HepG2 (cell line): Measurements from ENCODE around the gene MTG1. TPM values are rescaled to one million over a fixed set of nuclear protein-coding genes. Genes with fewer than 3 reads are reported as not detected.
A peak's percentile ranks its signal among the peaks of the same experiment; 100 is the strongest.

Experiments
- AGO2 ChIP-seq: fragments of 200-400 bp; formaldehyde crosslinking; optimal IDR thresholded peaks from 2 replicates; pipeline ENCODE3; 2017; ENCODE audit warnings: mild to moderate bottlenecking, low read depth, low read length, moderate library complexity
- ARHGAP35 ChIP-seq: sonication (generic); formaldehyde crosslinking; IDR thresholded peaks from 2 replicates; pipeline ENCODE4 v1.9.0; 2022; ENCODE audit warnings: mild to moderate bottlenecking, inconsistent platforms, moderate library complexity, missing genetic modification reagents, borderline replicate concordance
- BCL6 ChIP-seq: IDR thresholded peaks from 2 replicates; pipeline ENCODE4 v1.6.1; 2016; ENCODE audit warnings: missing genetic modification reagents, missing compliant biosample characterization
- GLI4 ChIP-seq: sonication (generic); formaldehyde crosslinking; IDR thresholded peaks from 2 replicates; pipeline ENCODE4 v1.5.1; 2020; ENCODE audit warnings: missing genetic modification reagents, mild to moderate bottlenecking, moderate library complexity, borderline replicate concordance
- GPN1 ChIP-seq: sonication (generic); formaldehyde crosslinking; IDR thresholded peaks from 2 replicates; pipeline ENCODE4 v1.5.1; 2020; ENCODE audit warnings: missing genetic modification reagents, borderline replicate concordance
- IKZF4 ChIP-seq: sonication (generic); formaldehyde crosslinking; IDR thresholded peaks from 2 replicates; pipeline ENCODE4 v1.5.1; 2020; ENCODE audit warnings: borderline replicate concordance, mild to moderate bottlenecking, low read depth, missing genetic modification reagents; ENCODE audit errors: not compliant biosample characterization
- MLX ChIP-seq: IDR thresholded peaks from 2 replicates; pipeline ENCODE4 v1.6.1; 2016
- NCOA2 ChIP-seq: sonication (generic); formaldehyde crosslinking; IDR thresholded peaks from 2 replicates; pipeline ENCODE4 v1.8.0; 2022; ENCODE audit warnings: inconsistent platforms
- ZEB1 ChIP-seq: IDR thresholded peaks from 2 replicates; pipeline ENCODE4 v1.6.1; 2012; ENCODE audit warnings: mild to moderate bottlenecking, low read depth, inconsistent platforms; ENCODE audit not compliant: insufficient replicate concordance
- ZFP36L1 ChIP-seq: sonication (generic); formaldehyde crosslinking; IDR thresholded peaks from 2 replicates; pipeline ENCODE4 v1.8.0; 2022; ENCODE audit warnings: mild to moderate bottlenecking, missing genetic modification reagents, moderate library complexity
- ZIK1 ChIP-seq: sonication (generic); formaldehyde crosslinking; IDR thresholded peaks from 2 replicates; pipeline ENCODE4 v1.5.0; 2020; ENCODE audit warnings: mild to moderate bottlenecking, low read depth, missing genetic modification reagents, borderline replicate concordance
- ZNF160 ChIP-seq: sonication (generic); formaldehyde crosslinking; IDR thresholded peaks from 2 replicates; pipeline ENCODE4 v1.8.0; 2022; ENCODE audit warnings: mild to moderate bottlenecking, inconsistent platforms, missing genetic modification reagents
- ZNF317 ChIP-seq: sonication (generic); formaldehyde crosslinking; IDR thresholded peaks from 2 replicates; pipeline ENCODE4 v1.5.0; 2020; ENCODE audit warnings: mild to moderate bottlenecking, missing genetic modification reagents
- ZNF530 ChIP-seq: sonication (generic); formaldehyde crosslinking; IDR thresholded peaks from 2 replicates; pipeline ENCODE4 v1.5.0; 2020; ENCODE audit warnings: low read depth, mild to moderate bottlenecking, missing genetic modification reagents
- ZNF546 ChIP-seq: sonication (generic); formaldehyde crosslinking; conservative IDR thresholded peaks from 2 replicates; pipeline ENCODE4 v1.8.1; 2023; ENCODE audit warnings: mild to moderate bottlenecking, missing genetic modification reagents
- ZNF576 ChIP-seq: sonication (generic); formaldehyde crosslinking; IDR thresholded peaks from 2 replicates; pipeline ENCODE4 v1.4.0; 2020; ENCODE audit warnings: mild to moderate bottlenecking, missing genetic modification reagents
- ZNF616 ChIP-seq: sonication (generic); formaldehyde crosslinking; IDR thresholded peaks from 2 replicates; pipeline ENCODE4 v1.5.0; 2020; ENCODE audit warnings: low read depth, mild to moderate bottlenecking, missing genetic modification reagents
- ZNF792 ChIP-seq: IDR thresholded peaks from 2 replicates; pipeline ENCODE4 v1.6.1; 2016
- ZSCAN12 ChIP-seq: sonication (generic); formaldehyde crosslinking; IDR thresholded peaks from 2 replicates; pipeline ENCODE4 v1.9.0; 2021; ENCODE audit warnings: mild to moderate bottlenecking, missing genetic modification reagents
- ZSCAN25 ChIP-seq: sonication (generic); formaldehyde crosslinking; IDR thresholded peaks from 2 replicates; pipeline ENCODE4 v1.8.0; 2022; ENCODE audit warnings: mild to moderate bottlenecking, missing genetic modification reagents
- polyA plus RNA-seq, 8 experiments: library from polyadenylated mRNA; depleted of rRNA in 3 of 8; stranded (reverse) in 7 of 8; unstranded in 1 of 8; fragments of >200 nt; fragmentation: Illumina TruSeq in 4 of 8; extraction: Trizol in 4 of 8; gene quantifications; 2 replicates each; pipeline versions ENCODE4 v1.2.1 to v1.2.3, GENCODE V29; 2011 to 2016; ENCODE audit warnings: low read depth in 4 of 8, missing spikeins in 1 of 8, mixed read lengths in 1 of 8; ENCODE audit not compliant: insufficient read depth in 1 of 8
- total RNA-seq, 5 experiments: library from RNA; depleted of rRNA; stranded (reverse); fragments of >200 nt; fragmentation: Illumina TruSeq; extraction: Trizol; gene quantifications; 2 replicates each; pipeline ENCODE4 v1.2.3, GENCODE V29; 2016; ENCODE audit warnings: low read depth in 1 of 5
- TF ChIP-seq, protein P1 (sequence below), 2 experiments: fragments of 450-650 bp in 1 of 2; sonication (generic) in 1 of 2; formaldehyde crosslinking; IDR thresholded peaks; 2 replicates each; pipeline versions ENCODE4 v1.5.0 to v1.8.0; 2020 to 2022; ENCODE audit warnings: mild to moderate bottlenecking in 1 of 2, missing genetic modification reagents in 1 of 2
- TF ChIP-seq, protein P2 (sequence below): sonication (generic); formaldehyde crosslinking; IDR thresholded peaks from 2 replicates; pipeline ENCODE4 v1.5.1; 2020; ENCODE audit warnings: mild to moderate bottlenecking, missing genetic modification reagents, moderate library complexity
- TF ChIP-seq, protein P3 (sequence below): sonication (generic); formaldehyde crosslinking; IDR thresholded peaks from 2 replicates; pipeline ENCODE4 v1.8.0; 2022; ENCODE audit warnings: mild to moderate bottlenecking, missing genetic modification reagents, moderate library complexity

The MTG1 gene
- total and polyA plus RNA-seq, 2 of the 13 experiments (the other 11 are each of a cell fraction or from before 2014, with no cell fraction given), result 42.0 to 103 TPM

DNA sequence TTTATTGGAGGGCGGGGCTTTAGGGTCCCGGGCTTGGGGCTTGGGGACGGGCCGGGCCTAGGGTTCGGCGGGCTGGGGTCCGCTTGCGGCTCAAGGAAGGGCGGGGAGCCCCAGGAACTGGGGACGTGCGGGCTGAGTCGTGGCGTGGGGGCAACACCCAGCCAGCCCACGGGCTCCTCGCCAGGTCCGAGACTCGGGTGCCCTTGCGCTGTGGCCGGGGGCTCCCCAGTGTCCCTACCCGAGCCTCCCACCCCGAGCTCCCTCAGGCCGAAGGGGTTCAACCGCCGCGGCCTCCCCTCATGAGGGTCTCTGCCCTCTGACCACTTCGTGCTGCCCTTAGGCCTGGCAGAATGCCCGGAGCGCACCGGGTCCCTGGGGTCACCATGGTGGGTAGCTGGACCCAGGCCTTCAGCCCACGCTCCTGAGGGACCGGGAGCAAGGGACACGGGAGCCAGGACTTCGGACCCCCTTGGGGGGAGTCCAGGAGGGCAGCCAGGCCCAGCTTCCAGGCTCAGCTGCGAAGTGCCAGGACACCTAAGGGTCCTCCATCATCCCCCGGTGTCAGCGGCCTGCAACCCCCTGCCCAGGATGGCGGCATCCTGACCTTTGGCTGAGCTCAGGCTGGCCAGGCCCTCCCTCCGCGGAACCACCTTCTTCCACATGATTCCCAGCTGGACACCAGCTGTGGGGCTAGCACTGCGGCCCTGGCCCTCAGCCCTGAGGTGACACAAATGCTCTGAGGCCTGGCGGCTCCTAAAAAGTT is 35.6 kb upstream of the MTG1 start (continued):
- TF ChIP-seq MLX, result no peak; the same call in 1 of the 2 replicates
- TF ChIP-seq BCL6 (CRISPR knock-in tag), result no peak; the same call in 1 of the 2 replicates
- 0 out of 2 replicates have a peak, but pooled peaks have one; percentile 42 for TF ChIP-seq ARHGAP35
- no peak for TF ChIP-seq GLI4
- TF ChIP-seq, protein P1, sequence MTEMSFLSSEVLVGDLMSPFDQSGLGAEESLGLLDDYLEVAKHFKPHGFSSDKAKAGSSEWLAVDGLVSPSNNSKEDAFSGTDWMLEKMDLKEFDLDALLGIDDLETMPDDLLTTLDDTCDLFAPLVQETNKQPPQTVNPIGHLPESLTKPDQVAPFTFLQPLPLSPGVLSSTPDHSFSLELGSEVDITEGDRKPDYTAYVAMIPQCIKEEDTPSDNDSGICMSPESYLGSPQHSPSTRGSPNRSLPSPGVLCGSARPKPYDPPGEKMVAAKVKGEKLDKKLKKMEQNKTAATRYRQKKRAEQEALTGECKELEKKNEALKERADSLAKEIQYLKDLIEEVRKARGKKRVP (CRISPR knock-in tag; IDR thresholded peaks at IDR 0.05), result no peak
- TF ChIP-seq GPN1 (CRISPR knock-in tag), result no peak
- TF ChIP-seq ZIK1 (CRISPR knock-in tag), result peak; percentile 36; the same call in 1 of the 2 replicates
- TF ChIP-seq AGO2, result peak; percentile 17
- 0 out of 2 replicates have a peak, but pooled peaks have one; percentile 25 for TF ChIP-seq ZNF317 (CRISPR knock-in tag)
- TF ChIP-seq, protein P2, sequence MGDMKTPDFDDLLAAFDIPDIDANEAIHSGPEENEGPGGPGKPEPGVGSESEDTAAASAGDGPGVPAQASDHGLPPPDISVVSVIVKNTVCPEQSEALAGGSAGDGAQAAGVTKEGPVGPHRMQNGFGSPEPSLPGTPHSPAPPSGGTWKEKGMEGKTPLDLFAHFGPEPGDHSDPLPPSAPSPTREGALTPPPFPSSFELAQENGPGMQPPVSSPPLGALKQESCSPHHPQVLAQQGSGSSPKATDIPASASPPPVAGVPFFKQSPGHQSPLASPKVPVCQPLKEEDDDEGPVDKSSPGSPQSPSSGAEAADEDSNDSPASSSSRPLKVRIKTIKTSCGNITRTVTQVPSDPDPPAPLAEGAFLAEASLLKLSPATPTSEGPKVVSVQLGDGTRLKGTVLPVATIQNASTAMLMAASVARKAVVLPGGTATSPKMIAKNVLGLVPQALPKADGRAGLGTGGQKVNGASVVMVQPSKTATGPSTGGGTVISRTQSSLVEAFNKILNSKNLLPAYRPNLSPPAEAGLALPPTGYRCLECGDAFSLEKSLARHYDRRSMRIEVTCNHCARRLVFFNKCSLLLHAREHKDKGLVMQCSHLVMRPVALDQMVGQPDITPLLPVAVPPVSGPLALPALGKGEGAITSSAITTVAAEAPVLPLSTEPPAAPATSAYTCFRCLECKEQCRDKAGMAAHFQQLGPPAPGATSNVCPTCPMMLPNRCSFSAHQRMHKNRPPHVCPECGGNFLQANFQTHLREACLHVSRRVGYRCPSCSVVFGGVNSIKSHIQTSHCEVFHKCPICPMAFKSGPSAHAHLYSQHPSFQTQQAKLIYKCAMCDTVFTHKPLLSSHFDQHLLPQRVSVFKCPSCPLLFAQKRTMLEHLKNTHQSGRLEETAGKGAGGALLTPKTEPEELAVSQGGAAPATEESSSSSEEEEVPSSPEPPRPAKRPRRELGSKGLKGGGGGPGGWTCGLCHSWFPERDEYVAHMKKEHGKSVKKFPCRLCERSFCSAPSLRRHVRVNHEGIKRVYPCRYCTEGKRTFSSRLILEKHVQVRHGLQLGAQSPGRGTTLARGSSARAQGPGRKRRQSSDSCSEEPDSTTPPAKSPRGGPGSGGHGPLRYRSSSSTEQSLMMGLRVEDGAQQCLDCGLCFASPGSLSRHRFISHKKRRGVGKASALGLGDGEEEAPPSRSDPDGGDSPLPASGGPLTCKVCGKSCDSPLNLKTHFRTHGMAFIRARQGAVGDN (CRISPR knock-in tag), result peak; percentile 86
- no peak for TF ChIP-seq ZSCAN25 (CRISPR knock-in tag)
- no peak for TF ChIP-seq NCOA2 (CRISPR knock-in tag)
- TF ChIP-seq ZNF616, result no peak
- no peak for TF ChIP-seq ZNF792 (CRISPR knock-in tag)
- TF ChIP-seq ZNF546 (CRISPR knock-in tag), result no peak; the same call in 1 of the 2 replicates
- TF ChIP-seq ZNF160 (CRISPR knock-in tag), result no peak
- TF ChIP-seq ZNF530 (CRISPR knock-in tag), result no peak
- TF ChIP-seq ZEB1, result no peak
- TF ChIP-seq IKZF4 (CRISPR knock-in tag), result no peak
- TF ChIP-seq ZFP36L1 (CRISPR knock-in tag), result no peak
- TF ChIP-seq, protein P3, sequence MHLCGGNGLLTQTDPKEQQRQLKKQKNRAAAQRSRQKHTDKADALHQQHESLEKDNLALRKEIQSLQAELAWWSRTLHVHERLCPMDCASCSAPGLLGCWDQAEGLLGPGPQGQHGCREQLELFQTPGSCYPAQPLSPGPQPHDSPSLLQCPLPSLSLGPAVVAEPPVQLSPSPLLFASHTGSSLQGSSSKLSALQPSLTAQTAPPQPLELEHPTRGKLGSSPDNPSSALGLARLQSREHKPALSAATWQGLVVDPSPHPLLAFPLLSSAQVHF (CRISPR knock-in tag), result no peak
- no peak for TF ChIP-seq ZSCAN12 (CRISPR knock-in tag)
- no peak for TF ChIP-seq ZNF576
